A673 (cell line): ENCODE data around the gene PSTPIP2.

ENCODE experiments used
- CTCF ChIP-seq: fragments of 300-800, 200-600 bp; sonication (generic); conservative IDR thresholded peaks from 2 replicates; pipeline ENCODE4 v1.5.1; 2017; ENCODE audit warnings: low read depth, mild to moderate bottlenecking, antibody characterized with exemption, low read length, moderate library complexity, mixed read lengths
- EZH2 ChIP-seq: fragments of 200-600 bp; sonication (generic); IDR thresholded peaks from 2 replicates; pipeline ENCODE4 v1.6.1; 2017; ENCODE audit warnings: borderline replicate concordance, low read depth, mild to moderate bottlenecking, mixed read lengths, antibody characterized with exemption, low read length; ENCODE audit not compliant: poor library complexity, severe bottlenecking

GRCh38 chr18:46048641-46049040, 23.4 kb downstream of the PSTPIP2 start:
- no peak for TF ChIP-seq CTCF
- no peak for TF ChIP-seq EZH2
